Mucosa of descending colon (tissue), 3 donors: ENCODE results near the gene MRPS12. TPM values are rescaled to one million over a fixed set of nuclear protein-coding genes. Genes with fewer than 3 reads are reported as not detected.

ENCODE experiments used
- ATAC-seq: fragments of 200-7000 bp; cut with Tn5 transposase; one replicate; pipeline ENCODE4 v1.9.1; 2020; ENCODE audit warnings: mild to moderate bottlenecking, moderate library complexity
- DNase-seq, 3 donors: peaks; one replicate each; pipeline ENCODE4 v3.0.0-alpha.2; 2020
- H3K36me3 ChIP-seq: fragments of 200-600 bp; one replicate; pipeline ENCODE4 v1.8.0; 2021; ENCODE audit warnings: low read depth, mild to moderate bottlenecking
- H3K4me1 ChIP-seq: fragments of 200-600 bp; one replicate; pipeline ENCODE4 v1.8.0; 2021; ENCODE audit warnings: low read depth, mild to moderate bottlenecking
- H3K4me3 ChIP-seq: fragments of 200-600 bp; one replicate; pipeline ENCODE4 v1.8.0; 2021; ENCODE audit warnings: mild to moderate bottlenecking
- H3K9me3 ChIP-seq: fragments of 200-600 bp; one replicate; pipeline ENCODE4 v1.8.0; 2021; ENCODE audit warnings: mild to moderate bottlenecking
- CTCF ChIP-seq: fragments of 200-600 bp; IDR thresholded peaks from one replicate; pipeline ENCODE4 v1.8.0; 2022; ENCODE audit warnings: antibody characterized with exemption, mild to moderate bottlenecking
- intact Hi-C, 2 donors: fragments of 100-400 bp; cut with DNase I in 1 of 2; cut with micrococcal nuclease in 1 of 2; formaldehyde crosslinking; loops; one replicate each; pipeline versions ENCODE4 v1.11.0 to v1.11.1; 2022; cut with DNase I, micrococcal nuclease
- total RNA-seq, 3 donors: library from RNA; stranded (reverse); fragmentation: NEBNext Ultra II Directional in 2 of 3; extraction: Animal tissue kit (Norgen Biotek cat#: 25700) in 2 of 3; gene quantifications; one replicate each; pipeline versions ENCODE4 v1.2.1 to v1.2.4, GENCODE V29; 2021 to 2023
- donor health status: DM: no; HTN: no; CAD: no; lungs with moderate emphysema.
- donor health status: DM: no; HTN: no; CAD: no.
- donor health status: DM: no; HTN: yes; CAD: no.

Gene MRPS12
- total RNA-seq, 3 donors from 2014 or later, result 28.0 to 43.3 (median 41.2) TPM

- Histone ChIP-seq H3K4me1 (peaks cover 7% of the 10 kb centered on the region), H3K4me3 (no peak overlapping the region), H3K9me3 (no peaks in the 10 kb centered on the region), H3K36me3 (no peaks in the 10 kb centered on the region)
- TF ChIP-seq CTCF, result no peak
- no peak for ATAC-seq
- intact Hi-C loops, result no loop called here
- DNase-seq, result no peak
Measured at GRCh38 chr19:38905620-38906019, 25.1 kb upstream of the MRPS12 start.

- ATAC-seq (no peak), DNase-seq (no peak)
- H3K36me3 ChIP-seq, result no peaks in the 10 kb centered on the region
- no peaks in the 10 kb centered on the region for H3K4me1 ChIP-seq
- no peaks in the 10 kb centered on the region for H3K9me3 ChIP-seq
- intact Hi-C loops, result no loop called here
- no peak overlapping the region for H3K4me3 ChIP-seq
- TF ChIP-seq CTCF, result no peak
Measured at GRCh38 chr19:38907227-38907626, 23.5 kb upstream of the MRPS12 start.

- ATAC-seq (no peak), DNase-seq (no peak)
- H3K4me1 ChIP-seq, result no peaks in the 10 kb centered on the region
- H3K36me3 ChIP-seq, result no peaks in the 10 kb centered on the region
- TF ChIP-seq CTCF, result no peak
- intact Hi-C loops, result no loop called here
- H3K4me3 ChIP-seq, result no peak overlapping the region
- H3K9me3 ChIP-seq, result no peaks in the 10 kb centered on the region
Measured at GRCh38 chr19:38907670-38908069, 23.1 kb upstream of the MRPS12 start.

- H3K4me1 ChIP-seq, result no peaks in the 10 kb centered on the region
- intact Hi-C loops, result no loop called here
- H3K36me3 ChIP-seq, result no peaks in the 10 kb centered on the region
- no peak overlapping the region for H3K4me3 ChIP-seq
- ATAC-seq (no peak), DNase-seq (no peak)
- H3K9me3 ChIP-seq, result no peaks in the 10 kb centered on the region
- TF ChIP-seq CTCF, result no peak
Measured at GRCh38 chr19:38908911-38909310, 21.8 kb upstream of the MRPS12 start.

- Histone ChIP-seq H3K4me1 (no peaks in the 10 kb centered on the region), H3K4me3 (no peak overlapping the region), H3K36me3 (no peaks in the 10 kb centered on the region), H3K9me3 (no peaks in the 10 kb centered on the region)
- ATAC-seq (no peak), DNase-seq (no peak)
- TF ChIP-seq CTCF, result no peak
- intact Hi-C loops, result no loop called here
Measured at GRCh38 chr19:38910488-38910887, 20.3 kb upstream of the MRPS12 start.

- no peaks in the 10 kb centered on the region for H3K9me3 ChIP-seq
- H3K4me3 ChIP-seq, result no peak overlapping the region
- ATAC-seq (no peak), DNase-seq (no peak)
- intact Hi-C loops, result no loop called here
- no peaks in the 10 kb centered on the region for H3K4me1 ChIP-seq
- H3K36me3 ChIP-seq, result no peaks in the 10 kb centered on the region
- TF ChIP-seq CTCF, result no peak
Measured at GRCh38 chr19:38911388-38912001, 19.2 kb upstream of the MRPS12 start.
